T-helper 2 cell (primary cell): ENCODE results near the gene AHCYL2.
A peak's percentile ranks its signal among the peaks of the same experiment; 100 is the strongest.

Experiments used
- DNase-seq, 5 experiments: peaks; one replicate each; pipeline versions ENCODE4 v3.0.0 to v3.0.0-alpha.2; 2012 to 2022
- total RNA-seq, 2 donors: gene quantifications; one replicate each; lab custom pipeline; 2026; lab: John Stamatoyannopoulos, UW

The AHCYL2 gene
- total RNA-seq: 18.4 to 20.9 reads per million in 2 donors

DNA sequence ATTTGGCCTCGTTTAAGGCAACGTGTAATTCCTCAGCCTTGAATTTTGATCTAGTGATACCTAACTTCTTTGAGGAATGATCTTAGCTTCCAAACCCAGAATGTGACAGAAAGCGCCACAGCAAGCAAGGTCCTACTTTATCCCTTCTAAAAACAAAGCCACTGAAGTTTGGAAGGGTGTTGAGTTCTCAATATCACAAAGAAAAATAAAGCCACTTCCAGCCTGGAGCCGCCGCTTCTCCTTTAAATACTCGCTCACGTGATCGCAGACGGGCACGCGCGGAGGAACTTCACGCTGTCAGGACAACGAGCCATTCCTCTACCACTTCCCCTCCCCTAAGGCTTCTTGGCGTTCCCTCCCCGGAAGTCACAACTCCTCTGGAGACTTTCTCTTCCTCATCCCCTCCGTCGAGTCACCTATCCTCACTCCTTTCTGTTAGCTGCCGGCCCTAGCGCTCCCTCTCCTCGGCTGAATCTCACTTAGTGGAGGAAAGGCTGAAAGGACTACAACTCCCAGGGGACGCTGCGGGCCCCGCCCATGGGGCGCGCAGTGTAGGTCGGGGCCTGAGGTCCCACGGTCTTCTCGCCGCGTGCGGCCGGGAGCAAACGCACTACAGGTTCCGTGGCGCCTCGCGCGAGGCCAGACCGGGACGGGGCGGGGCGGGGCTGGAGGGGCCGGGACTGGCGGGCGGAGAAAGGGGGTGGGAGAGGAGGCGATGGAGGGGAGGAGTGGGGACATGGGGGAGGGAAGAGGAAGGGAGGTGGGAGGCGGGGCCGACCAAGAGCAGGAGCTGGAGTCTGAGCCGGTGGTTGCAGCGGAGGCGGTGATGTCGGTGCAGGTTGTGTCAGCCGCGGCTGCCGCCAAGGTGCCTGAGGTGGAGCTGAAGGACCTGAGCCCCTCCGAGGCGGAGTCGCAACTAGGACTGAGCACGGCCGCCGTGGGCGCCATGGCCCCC is at the start of gene AHCYL2:
Gene AHCYL2, plus strand, starts transcription at position 780 of the 955 bp plus-strand sequence.
- peak; percentile 91 to 99 (median 96) for DNase-seq

DNA sequence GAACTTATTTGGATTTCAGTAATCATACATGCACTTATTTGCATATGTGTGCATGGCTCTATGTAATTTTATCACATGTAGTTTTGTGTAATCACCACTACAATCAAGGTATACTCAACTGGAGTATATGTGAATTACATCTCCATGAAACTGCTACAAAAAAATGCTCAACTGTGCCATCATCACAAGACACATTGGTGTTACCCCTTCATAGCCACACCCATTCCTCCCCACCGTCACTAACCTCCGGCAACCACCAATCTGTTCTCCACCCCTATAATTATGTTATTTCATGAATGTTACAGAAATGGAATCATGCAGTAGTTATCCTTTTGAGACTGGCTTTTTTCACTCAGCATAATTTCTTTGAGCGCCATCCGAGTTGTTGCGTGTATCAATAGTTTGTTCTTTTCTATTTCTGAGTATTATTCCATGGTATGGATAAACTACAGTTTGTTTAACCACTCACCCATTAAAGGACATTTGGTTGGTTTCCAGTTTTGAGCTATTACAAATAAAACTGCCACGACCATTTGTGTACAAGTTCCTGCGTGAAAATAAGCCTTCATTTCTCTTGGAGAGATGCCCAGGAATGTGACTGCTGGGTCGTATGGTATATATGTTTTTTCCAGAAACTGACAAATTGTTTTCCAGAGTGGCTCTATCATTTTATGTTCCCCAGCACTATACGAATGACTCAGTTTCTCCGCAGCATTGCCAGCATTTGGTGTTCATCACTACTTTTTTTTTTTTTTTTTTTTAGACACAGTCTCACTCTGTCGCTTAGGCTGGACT is 47.7 kb upstream of the AHCYL2 start:
- no peak for DNase-seq

DNA sequence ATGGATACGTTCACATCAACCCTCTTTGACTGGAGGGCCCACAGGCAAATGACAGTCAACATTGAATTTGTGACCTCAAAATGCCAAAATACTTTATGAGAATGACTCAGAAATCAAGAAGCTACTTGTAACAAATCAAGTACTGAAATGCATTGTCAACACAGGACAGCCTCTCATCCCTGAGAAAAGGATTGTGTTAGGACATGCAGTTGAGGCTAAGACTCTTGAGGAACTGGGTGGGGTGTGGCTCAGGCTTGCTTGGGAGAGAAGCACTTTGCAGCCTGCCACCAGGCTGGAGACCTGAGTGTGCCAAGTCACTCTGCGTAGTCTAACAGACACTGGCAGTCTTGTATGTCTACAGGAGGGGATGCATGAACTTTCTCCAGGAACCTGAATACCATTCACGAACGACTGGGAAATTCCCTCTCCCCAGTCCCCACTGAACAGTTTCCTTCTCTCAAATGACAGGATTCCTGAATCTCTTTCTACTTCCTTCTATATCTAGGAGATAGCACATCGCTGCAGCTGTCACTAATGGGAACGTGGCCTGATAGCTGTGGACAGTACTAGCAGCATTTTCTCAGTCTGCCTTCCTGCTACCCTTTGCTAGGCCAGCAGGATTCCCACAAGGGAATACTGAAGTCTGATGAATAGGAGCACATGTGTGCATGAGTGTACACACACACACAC is 39.7 kb upstream of the AHCYL2 start:
- DNase-seq: peak in 1 of 5 experiments; percentile 11

DNA sequence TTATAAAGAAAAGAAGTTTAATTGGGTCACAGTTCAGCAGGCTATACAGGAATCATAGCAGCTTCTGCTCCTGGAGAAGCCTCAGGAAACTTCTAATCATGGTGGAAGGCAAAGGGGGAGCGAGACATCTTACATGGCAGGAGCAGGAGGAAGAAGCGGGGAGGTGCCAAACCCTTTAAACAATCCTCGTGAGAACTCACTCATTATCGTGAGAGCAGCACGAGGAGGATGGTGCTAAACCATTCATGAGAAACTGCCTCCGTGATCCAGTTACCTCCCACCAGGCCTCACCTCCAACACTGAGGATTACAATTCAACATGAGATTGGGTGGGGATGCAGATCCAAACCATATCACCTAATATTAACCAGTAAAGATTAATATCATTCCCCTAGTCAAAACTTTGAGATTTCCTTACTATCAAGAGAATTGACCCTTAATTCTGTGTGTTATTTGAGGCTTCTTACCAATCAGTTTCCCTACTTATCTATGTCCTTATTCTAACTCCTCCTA is 38.0 kb upstream of the AHCYL2 start:
- no peak for DNase-seq

DNA sequence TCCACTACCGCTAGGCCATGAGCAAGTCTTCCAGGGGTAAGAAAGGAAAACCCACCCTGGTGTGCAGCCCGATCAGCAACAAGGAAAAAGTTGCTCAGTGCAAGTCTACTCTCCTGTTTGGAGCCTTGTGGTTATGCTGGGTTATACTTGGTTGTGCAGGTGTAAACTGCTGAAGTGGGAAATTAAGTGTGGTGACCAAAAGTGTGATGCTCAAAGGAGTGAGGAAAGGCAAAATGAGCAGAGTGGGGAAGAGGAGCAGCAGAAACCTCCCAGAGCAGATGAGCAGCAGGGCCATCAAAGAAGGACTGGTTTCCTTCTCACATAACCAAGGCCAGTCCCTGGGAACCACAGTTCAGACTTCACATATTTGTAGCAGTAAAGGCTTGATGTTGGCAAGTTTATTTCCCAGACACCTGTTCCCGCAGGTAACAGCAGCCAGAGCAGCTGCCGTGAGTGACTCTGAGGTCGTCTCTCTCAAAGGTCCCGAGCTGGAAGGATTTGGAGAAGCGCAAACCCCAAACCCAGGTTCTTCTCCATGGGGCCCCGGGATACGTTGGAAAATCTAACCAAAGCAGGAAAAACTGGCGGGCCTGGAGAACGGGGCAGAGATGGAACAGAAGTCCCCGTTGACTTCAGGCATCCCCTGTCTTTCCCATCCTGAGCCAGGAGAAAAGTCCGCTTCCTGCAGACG is 37.0 kb upstream of the AHCYL2 start:
- no peak for DNase-seq

DNA sequence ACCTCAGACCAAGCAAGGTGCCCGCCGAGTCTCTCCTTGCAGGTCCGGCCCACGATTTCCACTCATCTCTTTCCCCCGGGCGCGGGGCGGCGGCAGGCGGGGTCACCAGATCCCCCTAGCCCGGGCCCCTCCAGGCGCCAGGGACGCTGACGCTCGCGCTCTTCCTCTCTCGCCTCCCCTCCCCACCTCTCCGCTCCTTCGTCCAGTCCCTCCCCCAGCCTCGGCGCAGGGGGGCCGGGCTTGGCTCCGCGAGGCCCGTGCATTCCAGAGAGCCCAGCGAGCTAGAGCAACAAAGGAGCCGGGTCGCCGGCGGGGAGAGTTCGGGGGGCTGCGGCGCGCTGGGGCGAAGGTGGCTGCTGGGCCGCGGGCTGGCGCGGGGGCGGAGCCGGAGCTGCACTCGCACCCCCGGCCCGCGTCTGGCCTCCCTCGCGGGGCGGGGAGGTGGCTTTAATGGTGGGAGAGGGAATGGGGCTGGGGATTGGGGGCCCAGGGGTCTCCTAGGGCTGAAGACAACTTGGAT is 36.4 kb upstream of the AHCYL2 start, which contains the start of gene SMO:
Gene SMO, plus strand, starts transcription at position 262 of the 520 bp plus-strand sequence. CDS start 519 bp downstream, outside the sequence.
- no peak for DNase-seq

DNA sequence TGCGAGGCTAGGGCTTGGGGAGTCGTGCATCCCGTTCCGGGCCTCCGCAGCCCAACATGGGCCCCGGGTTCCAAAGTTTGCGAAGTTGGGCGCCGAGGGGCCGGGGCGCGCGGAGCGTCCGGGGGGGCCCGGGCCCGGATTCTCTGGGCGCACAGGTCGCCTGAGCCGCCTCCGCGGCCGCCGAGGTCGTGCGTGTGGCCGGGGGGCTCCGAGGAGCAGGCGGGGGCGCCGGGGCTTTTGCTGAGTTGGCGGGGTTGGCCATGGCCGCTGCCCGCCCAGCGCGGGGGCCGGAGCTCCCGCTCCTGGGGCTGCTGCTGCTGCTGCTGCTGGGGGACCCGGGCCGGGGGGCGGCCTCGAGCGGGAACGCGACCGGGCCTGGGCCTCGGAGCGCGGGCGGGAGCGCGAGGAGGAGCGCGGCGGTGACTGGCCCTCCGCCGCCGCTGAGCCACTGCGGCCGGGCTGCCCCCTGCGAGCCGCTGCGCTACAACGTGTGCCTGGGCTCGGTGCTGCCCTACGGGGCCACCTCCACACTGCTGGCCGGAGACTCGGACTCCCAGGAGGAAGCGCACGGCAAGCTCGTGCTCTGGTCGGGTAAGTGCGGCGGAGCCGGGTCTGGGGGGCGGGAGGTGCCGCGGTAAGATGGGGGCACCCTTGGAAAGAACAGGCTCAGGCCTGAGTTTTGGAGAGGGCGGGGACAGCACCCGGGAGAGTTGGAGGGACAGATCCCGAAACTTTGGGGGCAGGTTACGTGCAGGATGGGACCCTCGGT is 35.8 kb upstream of the AHCYL2 start:
- DNase-seq: no peak

DNA sequence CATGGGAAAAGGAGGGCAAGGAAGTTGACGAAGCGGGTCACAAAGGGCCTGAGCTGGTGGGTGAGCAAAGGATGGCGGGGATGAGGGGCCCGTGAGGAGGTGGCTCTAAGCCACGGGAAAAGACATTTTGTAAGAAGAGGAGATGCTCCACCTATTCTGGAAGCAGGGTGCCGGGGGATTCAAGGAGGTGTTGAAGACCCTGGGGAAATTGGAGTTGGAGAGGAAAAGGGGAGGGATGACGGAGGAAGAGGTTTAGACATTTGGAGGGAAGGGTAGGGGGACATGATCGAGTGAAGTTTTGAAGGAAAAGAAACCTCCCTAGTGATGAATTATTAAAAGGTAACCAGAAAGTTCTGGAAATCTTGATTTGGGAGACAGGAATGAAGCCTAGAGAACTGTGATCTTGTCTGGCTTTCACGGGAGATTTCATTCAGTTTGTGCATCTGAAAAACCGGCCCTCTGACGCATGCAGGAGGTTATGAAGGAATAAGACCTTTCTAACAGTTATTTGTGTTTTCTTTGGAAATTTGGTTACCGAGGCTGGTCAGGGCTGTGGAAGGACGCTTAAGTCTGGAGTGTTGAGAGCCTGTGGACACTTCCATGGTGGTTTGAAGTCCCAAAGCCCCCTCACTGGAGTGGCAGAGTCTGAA is 35.0 kb upstream of the AHCYL2 start:
- DNase-seq: no peak

DNA sequence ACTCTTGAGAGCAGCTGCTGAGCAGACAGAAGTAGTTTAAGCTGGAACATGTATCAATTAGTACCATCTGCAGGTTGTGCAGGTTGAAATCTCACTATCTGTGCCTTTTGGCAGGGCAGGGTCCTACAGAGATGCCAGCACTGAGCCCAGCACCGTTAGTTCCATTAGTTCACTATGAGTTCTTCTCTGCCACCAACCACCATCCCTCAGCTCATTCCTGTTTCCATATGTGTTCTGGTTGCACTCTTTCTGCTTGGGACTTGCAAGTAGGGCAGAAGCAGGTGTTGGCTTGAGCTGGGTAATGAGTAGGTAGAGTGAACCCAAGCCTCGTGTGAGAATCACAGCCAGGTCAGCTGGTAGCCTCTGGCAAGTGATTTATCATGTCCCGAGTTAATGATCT is 33.6 kb upstream of the AHCYL2 start:
- no peak for DNase-seq

DNA sequence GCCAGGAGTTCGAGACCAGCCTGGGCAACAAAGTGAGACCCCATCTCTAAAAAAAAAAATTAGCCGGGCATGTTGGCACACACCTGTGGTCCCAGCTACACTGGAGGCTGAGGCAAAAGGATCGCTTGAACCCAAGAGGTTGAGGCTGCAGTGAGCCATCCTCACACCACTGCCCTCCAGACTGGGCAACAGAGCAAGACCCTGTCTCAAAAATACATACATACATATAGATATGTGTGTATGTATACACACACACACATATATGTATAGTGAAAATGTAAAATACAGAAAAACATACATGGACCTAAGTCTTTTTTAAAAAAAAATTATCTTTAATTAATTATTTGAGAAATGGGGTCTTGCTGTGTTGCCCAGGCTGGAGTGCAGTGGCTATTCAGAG is 30.9 kb upstream of the AHCYL2 start:
- DNase-seq: no peak

DNA sequence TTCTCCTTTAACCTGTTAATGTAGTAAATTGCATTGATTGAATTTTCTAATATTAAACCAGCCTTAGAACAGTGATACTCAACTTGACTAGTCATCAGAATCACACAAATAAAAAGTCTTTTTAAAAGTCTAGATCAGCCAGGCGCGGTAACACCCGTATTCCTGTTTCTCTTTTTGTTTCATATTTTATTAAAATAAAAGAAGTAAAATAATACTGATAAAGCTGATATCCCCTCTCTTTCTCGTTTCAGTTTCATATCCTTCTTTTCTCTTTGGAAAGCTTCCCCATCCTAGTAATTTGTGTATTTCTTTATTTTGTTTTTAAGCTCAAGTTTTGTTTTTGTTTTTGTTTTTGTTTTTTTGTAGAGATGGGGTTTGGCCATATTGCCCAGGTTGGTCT is 27.1 kb upstream of the AHCYL2 start:
- no peak for DNase-seq

DNA sequence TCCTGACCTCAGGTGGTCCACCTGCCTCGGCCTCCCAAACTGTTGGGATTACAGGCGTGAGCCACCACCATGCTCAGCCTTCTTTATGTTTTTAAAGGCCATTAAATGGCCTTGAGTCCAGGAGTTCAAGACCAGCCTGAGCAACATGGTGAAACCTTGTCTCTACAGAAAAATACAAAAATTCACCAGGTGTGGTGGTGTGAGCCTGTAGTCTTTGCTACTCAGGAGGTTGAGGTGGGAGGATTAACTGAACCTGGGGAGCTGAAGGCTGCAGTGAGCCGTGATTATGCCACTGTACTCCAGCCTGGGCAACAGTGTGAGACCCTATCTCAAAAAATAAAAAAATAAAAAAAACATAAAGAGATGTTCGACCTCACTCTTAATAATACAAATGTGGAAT is 25.4 kb upstream of the AHCYL2 start:
- no peak for DNase-seq

DNA sequence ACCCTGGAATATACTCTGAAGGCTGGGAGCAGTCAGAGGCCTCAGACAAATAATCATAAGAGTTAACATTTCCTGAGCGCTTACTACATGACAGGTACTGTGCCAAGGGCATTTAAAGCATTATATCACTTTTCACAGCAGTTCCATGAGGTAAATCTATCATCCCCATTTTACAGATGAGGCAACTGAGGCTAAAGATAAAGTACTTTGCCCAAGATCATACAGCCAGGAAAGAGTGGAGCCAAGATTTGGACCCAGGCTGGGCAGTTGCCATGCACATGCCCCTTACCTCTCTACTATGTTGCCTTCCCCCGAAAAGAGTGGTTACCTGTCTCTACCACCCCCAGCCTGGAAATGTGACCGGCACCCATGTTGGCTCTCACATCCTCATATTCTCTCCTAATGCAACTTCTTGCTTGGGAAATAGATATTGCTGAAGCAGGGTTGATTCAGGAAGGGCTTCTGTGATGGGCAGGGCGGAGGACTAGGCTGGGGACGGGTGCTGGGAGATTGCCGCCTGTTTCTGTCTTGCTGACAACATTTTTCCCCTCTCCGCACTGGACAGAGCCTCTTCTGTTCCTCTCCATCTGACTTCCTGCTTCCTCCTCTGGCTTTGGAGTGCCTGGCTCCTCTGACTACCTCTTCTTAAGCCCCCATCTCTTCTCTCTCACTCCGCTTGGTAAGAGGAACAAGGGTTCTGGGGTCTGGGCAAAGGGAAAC is 22.6 kb upstream of the AHCYL2 start:
- DNase-seq: no peak

DNA sequence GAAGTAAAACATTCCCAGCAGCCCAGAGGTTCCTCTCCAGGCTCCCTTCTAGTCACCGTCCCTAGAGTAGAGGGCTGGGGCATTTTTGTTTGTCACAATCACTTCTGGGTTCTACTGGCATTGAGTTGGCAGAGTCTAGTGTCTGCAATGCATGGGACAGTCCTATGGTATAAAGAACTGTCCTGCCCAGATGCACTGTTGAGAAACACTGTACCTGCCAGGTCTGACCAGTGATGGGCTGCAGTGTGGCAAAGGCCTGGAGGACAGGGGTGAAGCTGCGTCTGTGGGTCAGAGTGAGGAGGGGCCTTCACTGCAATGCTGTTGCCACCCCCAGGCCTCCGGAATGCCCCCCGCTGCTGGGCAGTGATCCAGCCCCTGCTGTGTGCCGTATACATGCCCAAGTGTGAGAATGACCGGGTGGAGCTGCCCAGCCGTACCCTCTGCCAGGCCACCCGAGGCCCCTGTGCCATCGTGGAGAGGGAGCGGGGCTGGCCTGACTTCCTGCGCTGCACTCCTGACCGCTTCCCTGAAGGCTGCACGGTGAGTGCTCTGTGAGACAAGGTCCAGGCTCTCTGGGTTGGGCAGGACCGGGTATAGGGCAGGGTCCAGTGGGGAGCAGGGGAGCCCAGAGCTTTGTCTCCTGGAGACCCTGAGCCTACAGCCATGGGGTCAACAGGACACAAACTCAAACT is 21.6 kb upstream of the AHCYL2 start:
- no peak for DNase-seq

DNA sequence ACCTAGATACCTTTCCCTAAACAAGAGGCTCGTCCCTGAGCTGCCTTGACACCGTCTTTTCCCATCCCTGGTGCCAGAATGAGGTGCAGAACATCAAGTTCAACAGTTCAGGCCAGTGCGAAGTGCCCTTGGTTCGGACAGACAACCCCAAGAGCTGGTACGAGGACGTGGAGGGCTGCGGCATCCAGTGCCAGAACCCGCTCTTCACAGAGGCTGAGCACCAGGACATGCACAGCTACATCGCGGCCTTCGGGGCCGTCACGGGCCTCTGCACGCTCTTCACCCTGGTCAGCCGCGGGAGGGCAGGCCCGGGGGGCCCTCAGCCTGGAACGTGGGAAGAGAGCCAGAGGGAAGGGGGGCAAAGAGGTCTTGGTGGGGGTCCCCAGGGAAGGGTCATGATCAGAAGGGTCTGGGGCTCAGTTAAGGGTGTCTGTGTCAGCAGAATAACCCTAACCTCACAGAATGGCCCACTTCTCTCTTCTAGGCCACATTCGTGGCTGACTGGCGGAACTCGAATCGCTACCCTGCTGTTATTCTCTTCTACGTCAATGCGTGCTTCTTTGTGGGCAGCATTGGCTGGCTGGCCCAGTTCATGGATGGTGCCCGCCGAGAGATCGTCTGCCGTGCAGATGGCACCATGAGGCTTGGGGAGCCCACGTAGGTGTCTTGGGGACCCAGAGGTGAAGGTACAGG is 19.6 kb upstream of the AHCYL2 start:
- DNase-seq: no peak

DNA sequence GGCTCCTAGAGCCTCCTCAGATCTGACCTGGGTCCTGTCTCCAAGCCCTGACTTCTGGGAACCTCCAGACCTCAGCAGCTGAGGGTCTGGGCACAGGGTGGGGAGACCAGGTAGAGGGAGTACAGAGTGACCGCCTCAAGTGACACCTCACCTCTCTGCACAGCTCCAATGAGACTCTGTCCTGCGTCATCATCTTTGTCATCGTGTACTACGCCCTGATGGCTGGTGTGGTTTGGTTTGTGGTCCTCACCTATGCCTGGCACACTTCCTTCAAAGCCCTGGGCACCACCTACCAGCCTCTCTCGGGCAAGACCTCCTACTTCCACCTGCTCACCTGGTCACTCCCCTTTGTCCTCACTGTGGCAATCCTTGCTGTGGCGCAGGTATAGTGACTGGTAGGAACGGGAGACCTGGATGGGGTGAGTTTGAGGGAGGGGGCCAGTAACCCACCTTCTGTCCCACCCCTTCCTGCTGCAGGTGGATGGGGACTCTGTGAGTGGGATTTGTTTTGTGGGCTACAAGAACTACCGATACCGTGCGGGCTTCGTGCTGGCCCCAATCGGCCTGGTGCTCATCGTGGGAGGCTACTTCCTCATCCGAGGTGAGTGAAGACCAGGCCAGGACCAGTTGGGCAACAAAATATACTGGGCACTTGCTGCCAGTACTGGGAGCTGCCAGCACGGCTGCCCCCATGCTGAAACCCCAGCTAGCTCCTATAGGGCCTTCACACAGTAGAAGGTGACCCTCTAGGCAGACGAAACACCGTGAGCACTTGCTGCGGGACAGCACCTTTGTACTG is 18.6 kb upstream of the AHCYL2 start:
- DNase-seq: peak in 1 of 5 experiments; percentile 38

DNA sequence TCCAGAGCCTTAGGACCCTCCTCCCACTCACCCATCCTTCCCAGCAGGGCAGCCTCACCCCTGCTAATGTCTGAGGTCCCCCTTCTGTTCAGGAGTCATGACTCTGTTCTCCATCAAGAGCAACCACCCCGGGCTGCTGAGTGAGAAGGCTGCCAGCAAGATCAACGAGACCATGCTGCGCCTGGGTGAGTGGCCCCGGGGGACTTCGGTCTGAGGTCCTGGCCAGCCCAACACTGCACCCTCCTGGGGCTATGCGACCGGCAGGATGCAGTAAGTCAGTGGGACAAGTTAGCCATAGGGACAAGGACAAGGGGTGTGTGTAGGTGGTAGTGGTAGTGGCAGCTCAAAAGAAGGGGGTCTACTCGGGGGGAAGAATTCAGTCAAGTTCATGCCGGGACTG is 16.2 kb upstream of the AHCYL2 start:
- DNase-seq: no peak
